SK-N-SH treated with all-trans-retinoic acid at 6 μM for 48 hours (cell line): ENCODE data around the gene C2CD5.
A peak's percentile ranks its signal among the peaks of the same experiment; 100 is the strongest.

Source experiments
- ATAC-seq: fragments of 200-7000 bp; cut with Tn5 transposase; 3 replicates; pipeline ENCODE4 v1.9.1; 2020; ENCODE audit warnings: mild to moderate bottlenecking, moderate library complexity
- ARNTL ChIP-seq: fragments of 450-650 bp; formaldehyde crosslinking; IDR thresholded peaks from 2 replicates; pipeline ENCODE4 v1.5.0; 2020; ENCODE audit warnings: low read depth, mild to moderate bottlenecking, moderate library complexity, borderline replicate concordance
- BACH2 ChIP-seq: fragments of 250-450 bp; sonication (Bioruptor Pico); IDR thresholded peaks from 2 replicates; pipeline ENCODE4 v1.9.0; 2021; ENCODE audit warnings: mild to moderate bottlenecking, borderline replicate concordance
- CREB5 ChIP-seq: fragments of 250-450 bp; sonication (Bioruptor Pico); IDR thresholded peaks from 2 replicates; pipeline ENCODE4 v1.5.1; 2020; ENCODE audit warnings: low read depth, mild to moderate bottlenecking, moderate library complexity
- CSDC2 ChIP-seq: fragments of 250-450 bp; sonication (Bioruptor Pico); IDR thresholded peaks from 2 replicates; pipeline ENCODE4 v1.5.0; 2020; ENCODE audit warnings: mild to moderate bottlenecking, moderate library complexity
- CSRNP3 ChIP-seq: fragments of 250-450 bp; sonication (Bioruptor Pico); IDR thresholded peaks from 2 replicates; pipeline ENCODE4 v1.5.1; 2021; ENCODE audit warnings: mild to moderate bottlenecking, moderate library complexity
- GLIS3 ChIP-seq: fragments of 250-450 bp; sonication (Bioruptor Pico); IDR thresholded peaks from 2 replicates; pipeline ENCODE4 v1.5.0; 2020; ENCODE audit warnings: mild to moderate bottlenecking, moderate library complexity
- ISL1 ChIP-seq: fragments of 250-450 bp; sonication (Bioruptor Pico); IDR thresholded peaks from 2 replicates; pipeline ENCODE4 v2.1.2; 2022; ENCODE audit warnings: mild to moderate bottlenecking, moderate library complexity
- OSR1 ChIP-seq: fragments of 250-450 bp; sonication (Bioruptor Pico); IDR thresholded peaks from 2 replicates; pipeline ENCODE4 v1.8.0; 2022; ENCODE audit warnings: moderate library complexity, mild to moderate bottlenecking, inconsistent platforms
- PPARA ChIP-seq: fragments of 250-450 bp; sonication (Bioruptor Pico); IDR thresholded peaks from 2 replicates; pipeline ENCODE4 v1.5.0; 2020; ENCODE audit warnings: mild to moderate bottlenecking, borderline replicate concordance
- RARB ChIP-seq: fragments of 250-450 bp; sonication (Bioruptor Pico); IDR thresholded peaks from 2 replicates; pipeline ENCODE4 v1.8.0; 2021; ENCODE audit warnings: mild to moderate bottlenecking, moderate library complexity
- SNAI2 ChIP-seq: fragments of 250-450 bp; sonication (Bioruptor Pico); IDR thresholded peaks from 2 replicates; pipeline ENCODE4 v1.5.0; 2020; ENCODE audit warnings: mild to moderate bottlenecking, moderate library complexity
- TCF4 ChIP-seq: fragments of 250-450 bp; sonication (Bioruptor Pico); IDR thresholded peaks from 2 replicates; pipeline ENCODE4 v1.8.0; 2021; ENCODE audit warnings: mild to moderate bottlenecking, moderate library complexity, borderline replicate concordance
- TOX ChIP-seq: fragments of 250-450 bp; sonication (Bioruptor Pico); IDR thresholded peaks from 2 replicates; pipeline ENCODE4 v1.8.0; 2021; ENCODE audit warnings: mild to moderate bottlenecking, moderate library complexity, borderline replicate concordance
- TSHZ2 ChIP-seq: fragments of 250-450 bp; sonication (Bioruptor Pico); IDR thresholded peaks from 2 replicates; pipeline ENCODE4 v1.5.0; 2020; ENCODE audit warnings: mild to moderate bottlenecking, moderate library complexity
- ZC3H10 ChIP-seq: fragments of 250-450 bp; sonication (Bioruptor Pico); IDR thresholded peaks from 2 replicates; pipeline ENCODE4 v1.5.1; 2021; ENCODE audit warnings: mild to moderate bottlenecking, moderate library complexity
- ZFP3 ChIP-seq: fragments of 250-450 bp; sonication (Bioruptor Pico); IDR thresholded peaks from 2 replicates; pipeline ENCODE4 v1.5.0; 2020; ENCODE audit warnings: mild to moderate bottlenecking, moderate library complexity
- ZFP30 ChIP-seq: fragments of 450-650 bp; formaldehyde crosslinking; IDR thresholded peaks from 2 replicates; pipeline ENCODE4 v1.5.0; 2022; ENCODE audit warnings: mild to moderate bottlenecking, moderate library complexity
- ZNF565 ChIP-seq: fragments of 450-650 bp; formaldehyde crosslinking; conservative IDR thresholded peaks from 2 replicates; pipeline ENCODE4 v1.5.0; 2020; ENCODE audit warnings: low read depth, mild to moderate bottlenecking, moderate library complexity
- ZNF70 ChIP-seq: fragments of 450-650 bp; formaldehyde crosslinking; IDR thresholded peaks from 2 replicates; pipeline ENCODE4 v1.5.0; 2020; ENCODE audit warnings: mild to moderate bottlenecking, moderate library complexity

C2CD5 gene

GRCh38 chr12:22527999-22528398 lies 16.3 kb downstream of the C2CD5 start:
- peak; percentile 89 for ATAC-seq
- peak; percentile 71 for TF ChIP-seq ISL1
- TF ChIP-seq CSDC2 (CRISPR knock-in tag), result no peak

GRCh38 chr12:22526836-22527235 lies 17.5 kb downstream of the C2CD5 start:
- ATAC-seq, result no peak
- TF ChIP-seq ZNF565 (CRISPR knock-in tag), result no peak
- no peak for TF ChIP-seq SNAI2 (CRISPR knock-in tag)
- TF ChIP-seq ZFP30 (CRISPR knock-in tag), result no peak
- TF ChIP-seq TCF4 (CRISPR knock-in tag), result no peak
- TF ChIP-seq ZNF70 (CRISPR knock-in tag), result no peak
- TF ChIP-seq ZC3H10 (CRISPR knock-in tag), result no peak

GRCh38 chr12:22525426-22525825 lies 18.9 kb downstream of the C2CD5 start:
- no peak for TF ChIP-seq RARB (CRISPR knock-in tag)
- no peak for TF ChIP-seq CSDC2 (CRISPR knock-in tag)
- TF ChIP-seq GLIS3, result no peak
- TF ChIP-seq ISL1, result peak; percentile 57
- ATAC-seq, result peak; percentile 19; the same call in 1 of the 3 replicates

GRCh38 chr12:22518998-22519397 lies 25.3 kb downstream of the C2CD5 start:
- ATAC-seq, result no peak
- no peak for TF ChIP-seq ZFP3 (CRISPR knock-in tag)
- no peak for TF ChIP-seq ZNF70 (CRISPR knock-in tag)
- TF ChIP-seq PPARA (CRISPR knock-in tag), result no peak
- no peak for TF ChIP-seq TOX
- TF ChIP-seq ISL1, result no peak
- no peak for TF ChIP-seq CSRNP3 (CRISPR knock-in tag)
- TF ChIP-seq OSR1, result no peak

GRCh38 chr12:22518060-22518719 lies 26.2 kb downstream of the C2CD5 start:
- ATAC-seq, result no peak
- TF ChIP-seq CSDC2 (CRISPR knock-in tag), result no peak
- no peak for TF ChIP-seq TCF4 (CRISPR knock-in tag)
- TF ChIP-seq CREB5 (CRISPR knock-in tag), result no peak
- no peak for TF ChIP-seq ZFP30 (CRISPR knock-in tag)
- TF ChIP-seq CSRNP3 (CRISPR knock-in tag), result no peak
- TF ChIP-seq ISL1, result no peak
- no peak for TF ChIP-seq GLIS3
- TF ChIP-seq TOX, result no peak
- no peak for TF ChIP-seq ARNTL (CRISPR knock-in tag)
- TF ChIP-seq ZNF70 (CRISPR knock-in tag), result no peak
- no peak for TF ChIP-seq BACH2
- TF ChIP-seq SNAI2 (CRISPR knock-in tag), result no peak
- TF ChIP-seq RARB (CRISPR knock-in tag), result no peak

- ATAC-seq, result no peak
- TF ChIP-seq CREB5 (CRISPR knock-in tag) (no peak), TSHZ2 (CRISPR knock-in tag) (no peak), ZNF70 (CRISPR knock-in tag) (no peak)
Observed at GRCh38 chr12:22514875-22515274, 29.5 kb downstream of the C2CD5 start.
